Measurements from ENCODE around the gene CCN6.

- no peak for TF ChIP-seq RAD21 (conservative IDR thresholded peaks at IDR 0.05)
- TF ChIP-seq CTCF (IDR thresholded peaks at IDR 0.05; ENCODE audit: poor library complexity, severe bottlenecking), result no peak
These were observed 52.7 kb downstream of the CCN6 start for GRCh38 chr6:112106562-112106961.

All from neural cell (in vitro differentiated cells).